Neuronal stem cell (in vitro differentiated cells): ENCODE measurements around the gene MYO1B.

Source experiments
- DNase-seq: peaks from one replicate; pipeline ENCODE4 v3.0.0-alpha.2; 2013; ENCODE audit warnings: low spot score
- H2AFZ ChIP-seq: one replicate; pipeline ENCODE4 v1.6.1; 2013; ENCODE audit warnings: mild to moderate bottlenecking, low read length, inconsistent platforms
- H2AK5ac ChIP-seq: 2 replicates; pipeline ENCODE4 v1.6.1; 2013; ENCODE audit warnings: low read depth, mild to moderate bottlenecking, inconsistent platforms, low read length, moderate library complexity, mixed read lengths
- H2BK120ac ChIP-seq: 2 replicates; pipeline ENCODE4 v1.6.1; 2013; ENCODE audit warnings: low read depth, mild to moderate bottlenecking, inconsistent platforms, low read length, moderate library complexity, mixed read lengths
- H2BK12ac ChIP-seq: one replicate; pipeline ENCODE4 v1.6.1; 2013; ENCODE audit warnings: low read length, inconsistent platforms
- H2BK15ac ChIP-seq: 2 replicates; pipeline ENCODE4 v1.6.1; 2013; ENCODE audit warnings: mild to moderate bottlenecking, low read length, inconsistent platforms, mixed read lengths
- H2BK5ac ChIP-seq: one replicate; pipeline ENCODE4 v1.6.1; 2013; ENCODE audit warnings: inconsistent platforms, mild to moderate bottlenecking, low read length, moderate library complexity
- H3K14ac ChIP-seq: one replicate; pipeline ENCODE4 v1.6.1; 2013; ENCODE audit warnings: low read length, inconsistent platforms
- H3K18ac ChIP-seq: 2 replicates; pipeline ENCODE4 v1.6.1; 2013; ENCODE audit warnings: low read length, inconsistent platforms
- H3K23ac ChIP-seq: 2 replicates; pipeline ENCODE4 v1.6.1; 2013; ENCODE audit warnings: low read depth, mild to moderate bottlenecking, mixed read lengths, low read length, inconsistent platforms; ENCODE audit not compliant: poor library complexity
- H3K27ac ChIP-seq: replicated peaks from 3 replicates; pipeline ENCODE4 v1.5.1; 2013; ENCODE audit warnings: low read length, inconsistent platforms
- H3K27me3 ChIP-seq, 3 experiments: 2 replicates each; pipeline ENCODE4 v1.6.1; 2013; ENCODE audit warnings: low read length in 3 of 3, mild to moderate bottlenecking in 2 of 3, inconsistent platforms in 1 of 3, low read depth in 1 of 3, mixed read lengths in 1 of 3, moderate library complexity in 1 of 3; ENCODE audit not compliant: control insufficient read depth in 3 of 3, insufficient read depth in 3 of 3
- H3K36me3 ChIP-seq, 2 donors: replicated peaks in 1 of 2; 2 replicates each; pipeline ENCODE4 v1.6.1; 2013; ENCODE audit warnings: low read length in 2 of 2; ENCODE audit not compliant: control insufficient read depth in 2 of 2, insufficient read depth in 2 of 2
- H3K4ac ChIP-seq: 2 replicates; pipeline ENCODE4 v1.6.1; 2013; ENCODE audit warnings: inconsistent platforms, mild to moderate bottlenecking, low read length, moderate library complexity
- H3K4me1 ChIP-seq, 2 donors: 1 replicate in 1 of 2; 2 replicates in 1 of 2; pipeline ENCODE4 v1.6.1; 2013; ENCODE audit warnings: low read length in 2 of 2, low read depth in 1 of 2; ENCODE audit not compliant: control insufficient read depth in 2 of 2, insufficient read depth in 1 of 2
- H3K4me2 ChIP-seq: one replicate; pipeline ENCODE4 v1.6.1; 2013; ENCODE audit warnings: mild to moderate bottlenecking, low read length, inconsistent platforms; ENCODE audit not compliant: insufficient read depth, poor library complexity, severe bottlenecking
- H3K4me3 ChIP-seq, 2 donors: 2 replicates each; pipeline ENCODE4 v1.5.1; 2013; ENCODE audit warnings: low read length in 2 of 2, mild to moderate bottlenecking in 2 of 2, inconsistent platforms in 1 of 2, moderate library complexity in 1 of 2
- H3K79me1 ChIP-seq: one replicate; pipeline ENCODE4 v1.6.1; 2013; ENCODE audit warnings: low read depth, mild to moderate bottlenecking, inconsistent platforms, low read length, moderate library complexity
- H3K9ac ChIP-seq: one replicate; pipeline ENCODE4 v1.6.1; 2013; ENCODE audit warnings: mild to moderate bottlenecking, low read depth, low read length, inconsistent platforms; ENCODE audit not compliant: poor library complexity
- H3K9me3 ChIP-seq, 2 donors: replicated peaks in 1 of 2; 2 replicates each; pipeline versions ENCODE3 to v1.6.1; 2013; ENCODE audit warnings: low read length in 2 of 2, mild to moderate bottlenecking in 2 of 2, inconsistent platforms in 1 of 2, low read depth in 1 of 2, mixed read lengths in 1 of 2, moderate library complexity in 1 of 2; ENCODE audit not compliant: control insufficient read depth in 2 of 2, insufficient read depth in 1 of 2
- H4K8ac ChIP-seq: one replicate; pipeline ENCODE4 v1.6.1; 2013; ENCODE audit warnings: low read depth, mild to moderate bottlenecking, inconsistent platforms, low read length, moderate library complexity
- H4K91ac ChIP-seq: one replicate; pipeline ENCODE4 v1.6.1; 2013; ENCODE audit warnings: low read length, low read depth, mild to moderate bottlenecking, inconsistent platforms; ENCODE audit not compliant: poor library complexity
- WGBS, 2 donors: extraction: QIAGEN DNeasy Blood & Tissue Kit; methylation state at CpG; one replicate each; pipeline ENCODE4 v1.1.7; 2013; ENCODE audit warnings: missing lambda C conversion rate in 2 of 2, mixed read lengths in 1 of 2; ENCODE audit not compliant: insufficient read length in 2 of 2, insufficient replicate concordance in 1 of 2; ENCODE audit errors: extremely low coverage in 2 of 2; 5-methylcytosine and 5-hydroxymethylcytosine counted together

Gene MYO1B

DNA sequence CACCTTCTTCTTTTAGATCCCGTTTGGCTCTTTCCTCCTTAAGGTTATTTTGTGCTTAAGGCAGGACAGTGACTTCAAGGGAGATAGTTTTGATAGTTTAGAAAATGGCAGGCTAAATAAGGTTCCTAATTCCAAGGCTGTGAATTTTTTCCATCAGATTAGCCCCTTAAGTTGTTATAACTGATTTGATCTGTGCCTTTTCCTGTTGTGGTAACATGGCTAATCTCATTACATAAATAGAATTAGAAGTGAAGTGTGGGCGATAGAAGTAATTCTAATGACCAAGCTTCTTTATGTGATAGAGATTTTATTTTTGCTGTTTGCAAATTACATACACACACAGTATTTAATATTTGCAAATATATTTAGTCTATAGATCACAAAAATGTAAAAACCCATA, 102.0 kb downstream of the MYO1B start:
- H2BK5ac ChIP-seq = no peak overlapping the region
- H3K79me1 ChIP-seq = peaks cover 1% of the 10 kb centered on the region
- H2BK15ac ChIP-seq = no peak overlapping the region
- no peak overlapping the region for H3K4ac ChIP-seq
- no peak overlapping the region for H3K23ac ChIP-seq
- no peaks in the 10 kb centered on the region for H3K27me3 ChIP-seq
- no peak overlapping the region for H3K14ac ChIP-seq
- no peak overlapping the region for H2AFZ ChIP-seq
- H3K4me3 ChIP-seq = no peak overlapping the region
- no peaks in the 10 kb centered on the region for H3K9me3 ChIP-seq
- no peak overlapping the region for H3K27ac ChIP-seq
- no peak overlapping the region for H2AK5ac ChIP-seq
- H4K91ac ChIP-seq = no peak overlapping the region
- no peak overlapping the region for H3K4me2 ChIP-seq
- H3K4me1 ChIP-seq = no peaks in the 10 kb centered on the region
- no CpG with 5 or more reads among the region's 2 CpGs for WGBS, 2 donors
- H3K9ac ChIP-seq = no peak overlapping the region
- no peak overlapping the region for H3K18ac ChIP-seq
- H2BK120ac ChIP-seq = no peak overlapping the region
- H3K36me3 ChIP-seq = peaks cover 12 to 81% of the 10 kb centered on the region in 2 donors
- no peak overlapping the region for H2BK12ac ChIP-seq
- DNase-seq = no peak
- H4K8ac ChIP-seq = no peak overlapping the region

DNA sequence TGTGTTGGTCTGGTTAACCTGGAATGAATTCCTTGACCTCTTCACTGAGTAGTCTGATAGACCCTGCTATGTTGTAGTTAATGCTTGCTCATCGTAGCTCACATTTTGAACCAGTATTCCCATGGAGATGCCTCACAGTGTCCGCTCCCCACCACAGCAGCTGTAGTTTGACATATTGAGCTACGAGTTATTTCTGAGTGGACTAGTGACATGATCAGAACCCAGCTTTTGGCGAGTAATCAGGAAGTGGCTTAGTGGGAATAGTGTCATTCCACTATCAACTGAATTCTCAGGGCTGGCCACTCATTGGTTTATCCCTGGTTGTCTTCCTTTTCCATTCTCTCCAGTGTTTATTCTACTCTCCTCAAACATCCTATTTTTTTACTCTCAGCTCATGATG, 102.7 kb downstream of the MYO1B start:
- no peak overlapping the region for H3K9ac ChIP-seq
- H3K18ac ChIP-seq = no peak overlapping the region
- peaks cover 12 to 81% of the 10 kb centered on the region in 2 donors for H3K36me3 ChIP-seq
- no peaks in the 10 kb centered on the region for H3K27me3 ChIP-seq
- H2AK5ac ChIP-seq = no peak overlapping the region
- no peak overlapping the region for H2BK120ac ChIP-seq
- H3K4ac ChIP-seq = no peak overlapping the region
- no peak overlapping the region for H2BK15ac ChIP-seq
- no peak overlapping the region for H2AFZ ChIP-seq
- H3K4me1 ChIP-seq = no peaks in the 10 kb centered on the region
- H3K14ac ChIP-seq = no peak overlapping the region
- no peak for DNase-seq
- no peak overlapping the region for H3K4me2 ChIP-seq
- no peak overlapping the region for H3K4me3 ChIP-seq
- no peak overlapping the region for H4K91ac ChIP-seq
- H3K27ac ChIP-seq = no peak overlapping the region
- no peak overlapping the region for H2BK12ac ChIP-seq
- peaks cover 1% of the 10 kb centered on the region for H3K79me1 ChIP-seq
- WGBS, 2 donors = no CpG with 5 or more reads among the region's 4 CpGs
- no peaks in the 10 kb centered on the region for H3K9me3 ChIP-seq
- H3K23ac ChIP-seq = no peak overlapping the region
- H4K8ac ChIP-seq = no peak overlapping the region
- H2BK5ac ChIP-seq = no peak overlapping the region

DNA sequence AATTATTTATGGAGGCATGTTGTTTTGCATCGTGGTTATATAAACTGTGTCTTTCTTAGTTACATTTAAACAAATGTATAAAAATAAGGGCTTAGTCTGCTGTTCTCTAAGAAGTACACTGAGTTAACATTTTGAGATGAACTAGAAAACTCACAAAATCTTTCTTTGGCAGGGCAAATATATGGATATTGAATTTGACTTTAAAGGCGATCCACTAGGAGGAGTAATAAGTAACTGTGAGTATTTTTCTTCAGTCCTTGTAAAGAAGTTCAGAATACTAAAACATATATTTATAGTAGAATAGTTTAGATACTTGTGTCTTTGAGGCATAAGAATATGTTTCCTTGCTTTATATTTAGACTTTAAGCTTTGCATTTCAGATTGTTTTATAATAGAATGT, 104.8 kb downstream of the MYO1B start:
- no peak overlapping the region for H3K4ac ChIP-seq
- DNase-seq = no peak
- H2BK15ac ChIP-seq = no peak overlapping the region
- H2AFZ ChIP-seq = no peak overlapping the region
- no peak overlapping the region for H4K91ac ChIP-seq
- no peak overlapping the region for H3K9ac ChIP-seq
- no peak overlapping the region for H2BK120ac ChIP-seq
- no peak overlapping the region for H3K4me2 ChIP-seq
- no peak overlapping the region for H3K4me3 ChIP-seq
- H3K36me3 ChIP-seq = peaks cover 13 to 82% of the 10 kb centered on the region in 2 donors
- WGBS, 2 donors = no CpG with 5 or more reads among the region's 2 CpGs
- H3K23ac ChIP-seq = no peak overlapping the region
- H3K79me1 ChIP-seq = peaks cover 1% of the 10 kb centered on the region
- no peak overlapping the region for H3K18ac ChIP-seq
- no peak overlapping the region for H2BK5ac ChIP-seq
- no peak overlapping the region for H3K14ac ChIP-seq
- H3K27ac ChIP-seq = no peak overlapping the region
- no peak overlapping the region for H2BK12ac ChIP-seq
- no peaks in the 10 kb centered on the region for H3K4me1 ChIP-seq
- no peaks in the 10 kb centered on the region for H3K27me3 ChIP-seq
- no peak overlapping the region for H2AK5ac ChIP-seq
- peaks cover 0 to 12% of the 10 kb centered on the region in 2 donors for H3K9me3 ChIP-seq
- H4K8ac ChIP-seq = no peak overlapping the region

DNA sequence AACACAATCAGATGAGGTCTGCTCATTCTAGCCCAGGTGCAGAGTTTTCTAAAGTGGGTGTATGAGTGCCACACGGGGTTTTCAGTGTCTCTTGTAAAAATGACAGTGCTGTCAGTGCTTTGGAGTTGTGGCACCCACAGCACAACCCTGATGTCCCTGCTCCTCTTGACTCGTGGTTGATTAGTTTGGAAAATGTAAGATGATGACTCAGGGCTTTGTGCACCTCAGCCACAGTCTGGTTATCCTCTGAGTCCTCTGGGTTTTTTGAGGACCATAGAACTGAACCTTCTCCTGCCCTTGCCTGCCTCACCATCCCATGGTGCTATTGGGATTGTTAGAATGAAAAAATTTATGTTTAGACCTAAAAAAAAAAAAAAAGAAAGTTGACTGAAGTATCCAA, 105.6 kb downstream of the MYO1B start:
- no peak for DNase-seq
- no peaks in the 10 kb centered on the region for H3K27me3 ChIP-seq
- H2BK12ac ChIP-seq = no peak overlapping the region
- no peak overlapping the region for H4K8ac ChIP-seq
- H3K23ac ChIP-seq = no peak overlapping the region
- no peak overlapping the region for H2AK5ac ChIP-seq
- H2BK15ac ChIP-seq = no peak overlapping the region
- H3K4me3 ChIP-seq = no peak overlapping the region
- no peak overlapping the region for H3K18ac ChIP-seq
- no peak overlapping the region for H2BK5ac ChIP-seq
- H3K9ac ChIP-seq = no peak overlapping the region
- no peak overlapping the region for H4K91ac ChIP-seq
- no peaks in the 10 kb centered on the region for H3K4me1 ChIP-seq
- H2BK120ac ChIP-seq = no peak overlapping the region
- H3K27ac ChIP-seq = no peak overlapping the region
- peaks cover 0 to 16% of the 10 kb centered on the region in 2 donors for H3K9me3 ChIP-seq
- H3K79me1 ChIP-seq = peaks cover 1% of the 10 kb centered on the region
- H3K14ac ChIP-seq = no peak overlapping the region
- H3K4ac ChIP-seq = no peak overlapping the region
- H3K36me3 ChIP-seq = peaks cover 14 to 83% of the 10 kb centered on the region in 2 donors
- H2AFZ ChIP-seq = no peak overlapping the region
- no CpG with 5 or more reads among the region's 2 CpGs for WGBS, 2 donors
- no peak overlapping the region for H3K4me2 ChIP-seq
